Measurements from ENCODE around the gene TMCO1. TPM values are rescaled to one million over a fixed set of nuclear protein-coding genes. Genes with fewer than 3 reads are reported as not detected.

The TMCO1 gene
- total RNA-seq, 1 experiment from 2014 or later: 80.6 TPM

GRCh38 chr1:165799387-165799786 lies 30.7 kb upstream of the TMCO1 start:
- TF ChIP-seq CTCF (conservative IDR thresholded peaks at IDR 0.05; ENCODE audit: low read depth, low read length) (no peak), EZH2phosphoT487 (IDR thresholded peaks at IDR 0.05; ENCODE audit: borderline replicate concordance, low read length) (no peak), EZH2 (IDR thresholded peaks at IDR 0.05; ENCODE audit: low read length, unreplicated experiment) (no peak)
- ChIA-PET POLR2A (ENCODE audit: unreplicated experiment) (no interaction called here), CTCF (no interaction called here)
- Histone ChIP-seq H3K9me3 (ENCODE audit: low read length) (no peaks in the 10 kb centered on the region), H3K36me3 (ENCODE audit: low read depth, low read length) (no peaks in the 10 kb centered on the region), H3F3A (ENCODE audit: low read length, unreplicated experiment) (no peaks in the 10 kb centered on the region), H3K9me2 (replicated peaks; ENCODE audit: low read length) (no peaks in the 10 kb centered on the region), H3K79me2 (ENCODE audit: low read length) (no peaks in the 10 kb centered on the region), H3K27me3 (ENCODE audit: low read length) (no peaks in the 10 kb centered on the region), H2AFZ (ENCODE audit: low read length) (no peak overlapping the region), H3K9ac (ENCODE audit: low read length) (no peak overlapping the region), H3K4me2 (ENCODE audit: low read length) (no peak overlapping the region), H3K4me1 (ENCODE audit: insufficient read depth, low read length) (no peaks in the 10 kb centered on the region), H3K4me3 (ENCODE audit: low read length) (no peak overlapping the region), H4K20me1 (ENCODE audit: low read length) (no peaks in the 10 kb centered on the region), H3K27ac (ENCODE audit: low read length) (no peak overlapping the region)
- no peak for DNase-seq
- ATAC-seq: no peak
- intact Hi-C loops (cut with micrococcal nuclease): no loop called here
- no TSS peak for BruUV-seq (replicated peaks)

- DNase-seq (no peak), ATAC-seq (no peak)
- no peaks in the 10 kb centered on the region for H3K27me3 ChIP-seq (ENCODE audit: low read length)
- no peaks in the 10 kb centered on the region for H3K36me3 ChIP-seq (ENCODE audit: low read depth, low read length)
- no peak overlapping the region for H3K4me3 ChIP-seq (ENCODE audit: low read length)
- ChIA-PET POLR2A (ENCODE audit: unreplicated experiment) (no interaction called here), CTCF (no interaction called here)
- H3K4me2 ChIP-seq (ENCODE audit: low read length): no peak overlapping the region
- no TSS peak for BruUV-seq (replicated peaks)
- TF ChIP-seq EZH2phosphoT487 (IDR thresholded peaks at IDR 0.05; ENCODE audit: borderline replicate concordance, low read length) (no peak), EZH2 (IDR thresholded peaks at IDR 0.05; ENCODE audit: low read length, unreplicated experiment) (no peak), CTCF (conservative IDR thresholded peaks at IDR 0.05; ENCODE audit: low read depth, low read length) (no peak)
- H2AFZ ChIP-seq (ENCODE audit: low read length): no peak overlapping the region
- no peaks in the 10 kb centered on the region for H3K79me2 ChIP-seq (ENCODE audit: low read length)
- intact Hi-C loops (cut with micrococcal nuclease): no loop called here
- H3K9me3 ChIP-seq (ENCODE audit: low read length): no peaks in the 10 kb centered on the region
- H3K9me2 ChIP-seq (replicated peaks; ENCODE audit: low read length): no peaks in the 10 kb centered on the region
- H4K20me1 ChIP-seq (ENCODE audit: low read length): no peaks in the 10 kb centered on the region
- no peaks in the 10 kb centered on the region for H3K4me1 ChIP-seq (ENCODE audit: insufficient read depth, low read length)
- no peak overlapping the region for H3K9ac ChIP-seq (ENCODE audit: low read length)
- no peaks in the 10 kb centered on the region for H3F3A ChIP-seq (ENCODE audit: low read length, unreplicated experiment)
- no peak overlapping the region for H3K27ac ChIP-seq (ENCODE audit: low read length)
These were observed 27.2 kb upstream of the TMCO1 start for GRCh38 chr1:165795894-165796293.

- no peaks in the 10 kb centered on the region for H4K20me1 ChIP-seq (ENCODE audit: low read length)
- ChIA-PET POLR2A (ENCODE audit: unreplicated experiment) (no interaction called here), CTCF (no interaction called here)
- intact Hi-C loops (cut with micrococcal nuclease): no loop called here
- TF ChIP-seq CTCF (conservative IDR thresholded peaks at IDR 0.05; ENCODE audit: low read depth, low read length) (no peak), EZH2phosphoT487 (IDR thresholded peaks at IDR 0.05; ENCODE audit: borderline replicate concordance, low read length) (no peak), EZH2 (IDR thresholded peaks at IDR 0.05; ENCODE audit: low read length, unreplicated experiment) (no peak)
- no TSS peak for BruUV-seq (replicated peaks)
- DNase-seq (peak; percentile 28), ATAC-seq (peak; percentile 15; the same call in 1 of the 2 replicates)
- no peak overlapping the region for H3K9ac ChIP-seq (ENCODE audit: low read length)
- no peak overlapping the region for H2AFZ ChIP-seq (ENCODE audit: low read length)
- no peaks in the 10 kb centered on the region for H3K9me3 ChIP-seq (ENCODE audit: low read length)
- no peak overlapping the region for H3K4me2 ChIP-seq (ENCODE audit: low read length)
- no peaks in the 10 kb centered on the region for H3F3A ChIP-seq (ENCODE audit: low read length, unreplicated experiment)
- H3K9me2 ChIP-seq (replicated peaks; ENCODE audit: low read length): no peaks in the 10 kb centered on the region
- no peaks in the 10 kb centered on the region for H3K79me2 ChIP-seq (ENCODE audit: low read length)
- H3K4me3 ChIP-seq (ENCODE audit: low read length): no peak overlapping the region
- no peaks in the 10 kb centered on the region for H3K4me1 ChIP-seq (ENCODE audit: insufficient read depth, low read length)
- H3K27ac ChIP-seq (ENCODE audit: low read length): no peak overlapping the region
- H3K36me3 ChIP-seq (ENCODE audit: low read depth, low read length): no peaks in the 10 kb centered on the region
- no peaks in the 10 kb centered on the region for H3K27me3 ChIP-seq (ENCODE audit: low read length)
These were observed 25.3 kb upstream of the TMCO1 start for GRCh38 chr1:165793951-165794350.

Measured in PC-3 (cell line).